Vagina (tissue), 2 donors: Measurements from ENCODE around the gene RAD9A. TPM values are rescaled to one million over a fixed set of nuclear protein-coding genes. Genes with fewer than 3 reads are reported as not detected.

Experiments used
- DNase-seq, 2 donors: peaks; one replicate each; pipeline ENCODE4 v3.0.0-alpha.2; 2017; ENCODE audit errors: extremely low spot score in 2 of 2
- H3K27ac ChIP-seq: fragments of 200-600 bp; sonication (generic); one replicate; pipeline ENCODE4 v1.5.1; 2019
- H3K27me3 ChIP-seq: fragments of 200-600 bp; sonication (generic); one replicate; pipeline ENCODE4 v1.5.1; 2019
- H3K36me3 ChIP-seq, 2 donors: fragments of 200-600 bp; sonication (generic); one replicate each; pipeline ENCODE4 v1.5.1; 2017 to 2019
- H3K4me1 ChIP-seq: fragments of 200-600 bp; sonication (generic); one replicate; pipeline ENCODE4 v1.5.1; 2019
- H3K4me3 ChIP-seq, 2 donors: fragments of 200-600 bp; sonication (generic); 1 replicate in 1 of 2; 2 replicates in 1 of 2; pipeline ENCODE4 v1.5.1; 2016 to 2019
- H3K9me3 ChIP-seq: fragments of 200-600 bp; sonication (generic); one replicate; pipeline ENCODE4 v1.5.1; 2019
- POLR2A ChIP-seq, 2 donors: fragments of 450-650 bp; IDR thresholded peaks; one replicate each; pipeline ENCODE4 v1.6.1; 2017; ENCODE audit warnings: antibody characterized with exemption in 2 of 2, mild to moderate bottlenecking in 2 of 2, moderate library complexity in 2 of 2
- POLR2AphosphoS5 ChIP-seq, 2 donors: sonication (generic); formaldehyde crosslinking; IDR thresholded peaks; one replicate each; pipeline ENCODE4 v1.9.0; 2017; ENCODE audit warnings: antibody characterized with exemption in 2 of 2, mild to moderate bottlenecking in 2 of 2, low read depth in 1 of 2; ENCODE audit not compliant: insufficient read depth in 1 of 2
- intact Hi-C: fragments of 100-400 bp; cut with DNase I; formaldehyde crosslinking; loops from one replicate; pipeline ENCODE4 v1.15.1; 2023
- total RNA-seq: library from RNA; depleted of rRNA; stranded (reverse); fragments of >200 nt; gene quantifications from one replicate; pipeline ENCODE4 v1.2.3, GENCODE V29; 2016
- TF ChIP-seq, protein P1 (sequence below), 3 experiments: fragments of 450-650 bp in 2 of 3; fragments of 200-600 bp in 1 of 3; sonication (generic) in 1 of 3; IDR thresholded peaks; one replicate each; pipeline ENCODE4 v1.5.1; 2017 to 2019; ENCODE audit warnings: antibody characterized with exemption in 3 of 3, mild to moderate bottlenecking in 2 of 3, moderate library complexity in 2 of 3

The RAD9A gene
- 20.6 TPM for total RNA-seq

GRCh38 chr11:67391304-67392182, at the start of gene RAD9A:
Gene RAD9A, plus strand, starts transcription at chr11:67391986. Its CDS starts 59 bp downstream, at chr11:67392045.
- Histone ChIP-seq H3K27ac (peak within 1 kb of the TSS; percentile 80), H3K4me3 (peak within 1 kb of the TSS; percentile 85 to 93), H3K36me3 (no peaks in the 10 kb centered on the region), H3K27me3 (no peaks in the 10 kb centered on the region), H3K9me3 (no peaks in the 10 kb centered on the region), H3K4me1 (peaks cover 20% of the 10 kb centered on the region)
- DNase-seq, result peak in 1 of 2 donors; percentile 96
- TF ChIP-seq POLR2A (IDR thresholded peaks at IDR 0.05), result peak in 1 of 2 donors; percentile 21
- peak; percentile 78 to 88 for TF ChIP-seq POLR2AphosphoS5 (IDR thresholded peaks at IDR 0.05; ENCODE audit: insufficient read depth in 1 of 2, low read depth in 1 of 2)
- TF ChIP-seq, protein P1, sequence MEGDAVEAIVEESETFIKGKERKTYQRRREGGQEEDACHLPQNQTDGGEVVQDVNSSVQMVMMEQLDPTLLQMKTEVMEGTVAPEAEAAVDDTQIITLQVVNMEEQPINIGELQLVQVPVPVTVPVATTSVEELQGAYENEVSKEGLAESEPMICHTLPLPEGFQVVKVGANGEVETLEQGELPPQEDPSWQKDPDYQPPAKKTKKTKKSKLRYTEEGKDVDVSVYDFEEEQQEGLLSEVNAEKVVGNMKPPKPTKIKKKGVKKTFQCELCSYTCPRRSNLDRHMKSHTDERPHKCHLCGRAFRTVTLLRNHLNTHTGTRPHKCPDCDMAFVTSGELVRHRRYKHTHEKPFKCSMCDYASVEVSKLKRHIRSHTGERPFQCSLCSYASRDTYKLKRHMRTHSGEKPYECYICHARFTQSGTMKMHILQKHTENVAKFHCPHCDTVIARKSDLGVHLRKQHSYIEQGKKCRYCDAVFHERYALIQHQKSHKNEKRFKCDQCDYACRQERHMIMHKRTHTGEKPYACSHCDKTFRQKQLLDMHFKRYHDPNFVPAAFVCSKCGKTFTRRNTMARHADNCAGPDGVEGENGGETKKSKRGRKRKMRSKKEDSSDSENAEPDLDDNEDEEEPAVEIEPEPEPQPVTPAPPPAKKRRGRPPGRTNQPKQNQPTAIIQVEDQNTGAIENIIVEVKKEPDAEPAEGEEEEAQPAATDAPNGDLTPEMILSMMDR (IDR thresholded peaks at IDR 0.05), result no peak
- intact Hi-C loops, result loop anchor here (1.0 kb wide), 1 partner anchor 117 kb away; the partner anchor contains the start of gene CDK2AP2

GRCh38 chr11:67344264-67344663, 47.5 kb upstream of the RAD9A start:
- no peaks in the 10 kb centered on the region for H3K36me3 ChIP-seq
- H3K27me3 ChIP-seq, result no peaks in the 10 kb centered on the region
- no peaks in the 10 kb centered on the region for H3K9me3 ChIP-seq
- peaks cover 26% of the 10 kb centered on the region for H3K4me1 ChIP-seq
- no peak for DNase-seq
- H3K4me3 ChIP-seq, result no peak overlapping the region
- H3K27ac ChIP-seq, result peak overlapping the region; percentile 56
- intact Hi-C loops, result no loop called here
- no peak for TF ChIP-seq POLR2AphosphoS5 (IDR thresholded peaks at IDR 0.05; ENCODE audit: insufficient read depth in 1 of 2, low read depth in 1 of 2)
- TF ChIP-seq, protein P1 (IDR thresholded peaks at IDR 0.05), result no peak
- TF ChIP-seq POLR2A (IDR thresholded peaks at IDR 0.05), result no peak

DNA sequence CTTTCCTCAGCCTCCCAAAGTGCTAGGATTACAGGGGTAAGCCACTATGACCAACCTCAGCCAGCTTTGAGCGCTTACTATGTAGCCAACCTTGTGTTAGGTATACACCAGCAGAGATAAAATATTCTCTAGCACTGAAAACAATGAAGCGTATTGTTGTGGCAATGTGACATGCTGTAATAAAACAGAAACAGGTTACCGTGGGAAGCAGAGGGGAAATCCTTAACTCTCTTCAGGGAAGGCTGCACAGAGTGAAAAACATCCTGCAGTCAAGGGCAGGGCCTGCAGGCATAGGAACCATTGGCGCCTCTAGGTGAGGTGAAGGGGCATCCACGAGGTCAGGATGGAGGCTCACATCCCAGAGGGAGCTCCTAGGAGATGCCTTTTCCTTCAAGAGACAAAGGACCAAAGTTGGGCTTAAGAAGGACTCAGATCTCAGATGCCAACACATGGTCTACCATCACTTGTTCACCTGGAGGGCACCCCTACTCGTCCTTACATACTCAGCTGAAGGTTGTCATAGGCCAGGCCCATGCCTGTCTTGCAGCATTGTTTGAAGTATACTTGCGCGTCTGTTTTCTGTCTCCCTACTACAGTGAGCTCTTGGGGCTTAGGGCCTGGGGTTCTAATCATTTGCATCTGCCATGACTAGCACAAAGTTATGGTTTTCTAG, 46.4 kb upstream of the RAD9A start:
- H3K4me1 ChIP-seq, result peaks cover 29% of the 10 kb centered on the region
- intact Hi-C loops, result loop anchor here (5.0 kb wide), 1 partner anchor 37 kb away; no protein-coding TSS in a partner anchor
- TF ChIP-seq, protein P1 (IDR thresholded peaks at IDR 0.05), result no peak
- TF ChIP-seq POLR2A (IDR thresholded peaks at IDR 0.05) (no peak), POLR2AphosphoS5 (IDR thresholded peaks at IDR 0.05; ENCODE audit: insufficient read depth in 1 of 2, low read depth in 1 of 2) (no peak)
- no peak for DNase-seq
- H3K4me3 ChIP-seq, result no peak overlapping the region
- peak overlapping the region; percentile 56 for H3K27ac ChIP-seq
- H3K27me3 ChIP-seq, result no peaks in the 10 kb centered on the region
- no peaks in the 10 kb centered on the region for H3K36me3 ChIP-seq
- H3K9me3 ChIP-seq, result no peaks in the 10 kb centered on the region

- no peaks in the 10 kb centered on the region for H3K9me3 ChIP-seq
- no peak for DNase-seq
- no peaks in the 10 kb centered on the region for H3K27me3 ChIP-seq
- peak in 1 of 2 donors; percentile 80 for TF ChIP-seq POLR2AphosphoS5 (IDR thresholded peaks at IDR 0.05; ENCODE audit: insufficient read depth in 1 of 2, low read depth in 1 of 2)
- no peak for TF ChIP-seq POLR2A (IDR thresholded peaks at IDR 0.05)
- TF ChIP-seq, protein P1 (IDR thresholded peaks at IDR 0.05), result peak in 1 of 3 experiments; percentile 12
- no peaks in the 10 kb centered on the region for H3K36me3 ChIP-seq
- intact Hi-C loops, result loop anchor here (5.0 kb wide), 1 partner anchor 36 kb away; no protein-coding TSS in a partner anchor
- no peak overlapping the region for H3K4me3 ChIP-seq
- peak overlapping the region; percentile 56 for H3K27ac ChIP-seq
- peaks cover 37% of the 10 kb centered on the region for H3K4me1 ChIP-seq
Measured at GRCh38 chr11:67345920-67346819, 45.6 kb upstream of the RAD9A start.
